ENCODE measurements around the gene PAX3.

Gene PAX3

DNA sequence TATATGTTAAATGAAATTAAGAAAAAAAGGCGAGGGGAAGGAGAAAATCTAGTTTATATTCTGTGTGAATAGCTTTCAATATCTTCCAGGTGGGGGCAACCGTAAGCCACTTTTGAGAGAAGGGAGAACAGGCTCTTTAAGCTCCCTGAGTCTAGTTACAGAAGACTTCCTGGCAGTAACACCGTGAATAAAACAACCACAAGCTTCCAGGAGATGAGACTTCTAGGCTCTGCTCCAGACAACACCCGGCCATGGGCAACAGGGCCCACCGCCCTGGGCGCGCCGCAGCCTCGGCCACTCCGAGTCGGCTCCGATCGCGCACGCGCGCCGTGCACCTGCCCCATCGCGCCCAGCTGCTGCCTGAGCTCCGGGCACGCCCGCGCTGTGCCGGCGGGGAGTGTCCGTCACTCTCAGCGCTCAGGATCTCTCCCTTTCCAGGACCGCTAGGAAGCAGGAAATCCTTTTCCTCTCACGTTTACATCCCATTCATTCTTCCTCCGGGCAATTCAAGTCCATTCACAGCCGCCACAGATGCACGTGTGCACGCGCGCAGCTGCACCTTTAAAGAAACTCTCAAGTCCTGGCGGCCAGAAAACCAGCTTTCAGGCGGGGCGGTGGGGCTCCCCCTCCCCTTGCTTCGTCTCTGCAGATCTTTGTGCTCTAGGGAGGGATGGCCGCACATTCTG lies 19.4 kb upstream of the PAX3 start:
- Histone ChIP-seq H3K4me1 (ENCODE audit: low read length) (0 out of 2 replicates have a peak, but pooled peaks cover 3% of the 10 kb centered on the region), H3K4me3 (ENCODE audit: low read length) (peak overlapping the region; percentile 87), H3K27ac (ENCODE audit: low read length) (no peak overlapping the region), H3K36me3 (replicated peaks; ENCODE audit: insufficient read depth, low read length) (no peaks in the 10 kb centered on the region), H3K9me2 (replicated peaks; ENCODE audit: insufficient read depth, low read length) (no peaks in the 10 kb centered on the region), H2AFZ (ENCODE audit: low read length) (peak overlapping the region; percentile 96), H3K4me2 (ENCODE audit: low read depth, low read length) (peak overlapping the region; percentile 83), H3K9ac (ENCODE audit: low read length) (peak overlapping the region; percentile 32; the same call in 1 of the 2 replicates), H3K9me3 (replicated peaks; ENCODE audit: insufficient read depth, low read length) (no peaks in the 10 kb centered on the region), H3K27me3 (replicated peaks; ENCODE audit: insufficient read depth, low read length) (no peaks in the 10 kb centered on the region), H3K79me2 (ENCODE audit: low read length) (no peaks in the 10 kb centered on the region), H3F3A (ENCODE audit: insufficient read depth, low read length) (no peaks in the 10 kb centered on the region), H4K20me1 (ENCODE audit: insufficient read depth, low read length) (no peaks in the 10 kb centered on the region)
- DNase-seq: peak; percentile 71
- no peak for TF ChIP-seq EZH2phosphoT487 (IDR thresholded peaks at IDR 0.05; ENCODE audit: low read length)
- no peak for TF ChIP-seq EZH2 (optimal IDR thresholded peaks at IDR 0.05; ENCODE audit: low read depth, low read length)
- TF ChIP-seq, protein P1, sequence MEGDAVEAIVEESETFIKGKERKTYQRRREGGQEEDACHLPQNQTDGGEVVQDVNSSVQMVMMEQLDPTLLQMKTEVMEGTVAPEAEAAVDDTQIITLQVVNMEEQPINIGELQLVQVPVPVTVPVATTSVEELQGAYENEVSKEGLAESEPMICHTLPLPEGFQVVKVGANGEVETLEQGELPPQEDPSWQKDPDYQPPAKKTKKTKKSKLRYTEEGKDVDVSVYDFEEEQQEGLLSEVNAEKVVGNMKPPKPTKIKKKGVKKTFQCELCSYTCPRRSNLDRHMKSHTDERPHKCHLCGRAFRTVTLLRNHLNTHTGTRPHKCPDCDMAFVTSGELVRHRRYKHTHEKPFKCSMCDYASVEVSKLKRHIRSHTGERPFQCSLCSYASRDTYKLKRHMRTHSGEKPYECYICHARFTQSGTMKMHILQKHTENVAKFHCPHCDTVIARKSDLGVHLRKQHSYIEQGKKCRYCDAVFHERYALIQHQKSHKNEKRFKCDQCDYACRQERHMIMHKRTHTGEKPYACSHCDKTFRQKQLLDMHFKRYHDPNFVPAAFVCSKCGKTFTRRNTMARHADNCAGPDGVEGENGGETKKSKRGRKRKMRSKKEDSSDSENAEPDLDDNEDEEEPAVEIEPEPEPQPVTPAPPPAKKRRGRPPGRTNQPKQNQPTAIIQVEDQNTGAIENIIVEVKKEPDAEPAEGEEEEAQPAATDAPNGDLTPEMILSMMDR (IDR thresholded peaks at IDR 0.05; ENCODE audit: low read length): peak; percentile 37

- peak; percentile 5 for DNase-seq
These were observed 16.8 kb upstream of the PAX3 start for GRCh38 chr2:222315443-222316121.

GRCh38 chr2:222313816-222314215 lies 15.0 kb upstream of the PAX3 start:
- Histone ChIP-seq H2AFZ (ENCODE audit: low read length) (no peak overlapping the region), H3K4me2 (ENCODE audit: low read depth, low read length) (no peak overlapping the region), H3K27me3 (replicated peaks; ENCODE audit: insufficient read depth, low read length) (peaks cover 4% of the 10 kb centered on the region; the same call in 1 of the 2 replicates), H3K27ac (ENCODE audit: low read length) (no peak overlapping the region), H3K9me3 (replicated peaks; ENCODE audit: insufficient read depth, low read length) (no peaks in the 10 kb centered on the region), H3K9ac (ENCODE audit: low read length) (no peak overlapping the region), H3F3A (ENCODE audit: insufficient read depth, low read length) (no peaks in the 10 kb centered on the region), H4K20me1 (ENCODE audit: insufficient read depth, low read length) (no peaks in the 10 kb centered on the region), H3K4me1 (ENCODE audit: low read length) (0 out of 2 replicates have a peak, but pooled peaks cover 3% of the 10 kb centered on the region), H3K4me3 (ENCODE audit: low read length) (no peak overlapping the region), H3K79me2 (ENCODE audit: low read length) (no peaks in the 10 kb centered on the region), H3K9me2 (replicated peaks; ENCODE audit: insufficient read depth, low read length) (no peaks in the 10 kb centered on the region), H3K36me3 (replicated peaks; ENCODE audit: insufficient read depth, low read length) (no peaks in the 10 kb centered on the region)
- TF ChIP-seq EZH2phosphoT487 (IDR thresholded peaks at IDR 0.05; ENCODE audit: low read length) (no peak), EZH2 (optimal IDR thresholded peaks at IDR 0.05; ENCODE audit: low read depth, low read length) (no peak)
- TF ChIP-seq, protein P1 (IDR thresholded peaks at IDR 0.05; ENCODE audit: low read length): no peak
- no peak for DNase-seq

More at GRCh38 chr2:222315443-222316121, 16.8 kb upstream of the PAX3 start:
- no peak overlapping the region for H3K4me3 ChIP-seq (ENCODE audit: low read length)
- H3F3A ChIP-seq (ENCODE audit: insufficient read depth, low read length): no peaks in the 10 kb centered on the region
- TF ChIP-seq EZH2 (optimal IDR thresholded peaks at IDR 0.05; ENCODE audit: low read depth, low read length) (no peak), EZH2phosphoT487 (IDR thresholded peaks at IDR 0.05; ENCODE audit: low read length) (no peak)
- TF ChIP-seq, protein P1 (IDR thresholded peaks at IDR 0.05; ENCODE audit: low read length): peak; percentile 22; the same call in 1 of the 2 replicates
- H3K36me3 ChIP-seq (replicated peaks; ENCODE audit: insufficient read depth, low read length): no peaks in the 10 kb centered on the region
- no peaks in the 10 kb centered on the region for H3K9me2 ChIP-seq (replicated peaks; ENCODE audit: insufficient read depth, low read length)
- H3K27ac ChIP-seq (ENCODE audit: low read length): no peak overlapping the region
- peaks cover 4% of the 10 kb centered on the region; the same call in 1 of the 2 replicates for H3K27me3 ChIP-seq (replicated peaks; ENCODE audit: insufficient read depth, low read length)
- no peaks in the 10 kb centered on the region for H4K20me1 ChIP-seq (ENCODE audit: insufficient read depth, low read length)
- H3K9ac ChIP-seq (ENCODE audit: low read length): no peak overlapping the region
- H3K79me2 ChIP-seq (ENCODE audit: low read length): no peaks in the 10 kb centered on the region
- no peak overlapping the region for H2AFZ ChIP-seq (ENCODE audit: low read length)
- 0 out of 2 replicates have a peak, but pooled peaks cover 3% of the 10 kb centered on the region for H3K4me1 ChIP-seq (ENCODE audit: low read length)
- no peaks in the 10 kb centered on the region for H3K9me3 ChIP-seq (replicated peaks; ENCODE audit: insufficient read depth, low read length)
- H3K4me2 ChIP-seq (ENCODE audit: low read depth, low read length): no peak overlapping the region

Measured in MM.1S (cell line).